Vagina (tissue), 2 donors: Measurements from ENCODE around the gene UPF1. TPM values are rescaled to one million over a fixed set of nuclear protein-coding genes. Genes with fewer than 3 reads are reported as not detected.

Source experiments
- DNase-seq, 2 donors: peaks; one replicate each; pipeline ENCODE4 v3.0.0-alpha.2; 2017; ENCODE audit errors: extremely low spot score in 2 of 2
- H3K27ac ChIP-seq: fragments of 200-600 bp; sonication (generic); one replicate; pipeline ENCODE4 v1.5.1; 2019
- H3K27me3 ChIP-seq: fragments of 200-600 bp; sonication (generic); one replicate; pipeline ENCODE4 v1.5.1; 2019
- H3K36me3 ChIP-seq, 2 donors: fragments of 200-600 bp; sonication (generic); one replicate each; pipeline ENCODE4 v1.5.1; 2017 to 2019
- H3K4me1 ChIP-seq: fragments of 200-600 bp; sonication (generic); one replicate; pipeline ENCODE4 v1.5.1; 2019
- H3K4me3 ChIP-seq, 2 donors: fragments of 200-600 bp; sonication (generic); 1 replicate in 1 of 2; 2 replicates in 1 of 2; pipeline ENCODE4 v1.5.1; 2016 to 2019
- H3K9me3 ChIP-seq: fragments of 200-600 bp; sonication (generic); one replicate; pipeline ENCODE4 v1.5.1; 2019
- POLR2A ChIP-seq, 2 donors: fragments of 450-650 bp; IDR thresholded peaks; one replicate each; pipeline ENCODE4 v1.6.1; 2017; ENCODE audit warnings: antibody characterized with exemption in 2 of 2, mild to moderate bottlenecking in 2 of 2, moderate library complexity in 2 of 2
- POLR2AphosphoS5 ChIP-seq, 2 donors: sonication (generic); formaldehyde crosslinking; IDR thresholded peaks; one replicate each; pipeline ENCODE4 v1.9.0; 2017; ENCODE audit warnings: antibody characterized with exemption in 2 of 2, mild to moderate bottlenecking in 2 of 2, low read depth in 1 of 2; ENCODE audit not compliant: insufficient read depth in 1 of 2
- intact Hi-C: fragments of 100-400 bp; cut with DNase I; formaldehyde crosslinking; loops from one replicate; pipeline ENCODE4 v1.15.1; 2023
- total RNA-seq: library from RNA; depleted of rRNA; stranded (reverse); fragments of >200 nt; gene quantifications from one replicate; pipeline ENCODE4 v1.2.3, GENCODE V29; 2016
- TF ChIP-seq, protein P1 (sequence below), 3 experiments: fragments of 450-650 bp in 2 of 3; fragments of 200-600 bp in 1 of 3; sonication (generic) in 1 of 3; IDR thresholded peaks; one replicate each; pipeline ENCODE4 v1.5.1; 2017 to 2019; ENCODE audit warnings: antibody characterized with exemption in 3 of 3, mild to moderate bottlenecking in 2 of 3, moderate library complexity in 2 of 3

UPF1 gene
- total RNA-seq, 1 donor from 2014 or later: 77.8 TPM

DNA sequence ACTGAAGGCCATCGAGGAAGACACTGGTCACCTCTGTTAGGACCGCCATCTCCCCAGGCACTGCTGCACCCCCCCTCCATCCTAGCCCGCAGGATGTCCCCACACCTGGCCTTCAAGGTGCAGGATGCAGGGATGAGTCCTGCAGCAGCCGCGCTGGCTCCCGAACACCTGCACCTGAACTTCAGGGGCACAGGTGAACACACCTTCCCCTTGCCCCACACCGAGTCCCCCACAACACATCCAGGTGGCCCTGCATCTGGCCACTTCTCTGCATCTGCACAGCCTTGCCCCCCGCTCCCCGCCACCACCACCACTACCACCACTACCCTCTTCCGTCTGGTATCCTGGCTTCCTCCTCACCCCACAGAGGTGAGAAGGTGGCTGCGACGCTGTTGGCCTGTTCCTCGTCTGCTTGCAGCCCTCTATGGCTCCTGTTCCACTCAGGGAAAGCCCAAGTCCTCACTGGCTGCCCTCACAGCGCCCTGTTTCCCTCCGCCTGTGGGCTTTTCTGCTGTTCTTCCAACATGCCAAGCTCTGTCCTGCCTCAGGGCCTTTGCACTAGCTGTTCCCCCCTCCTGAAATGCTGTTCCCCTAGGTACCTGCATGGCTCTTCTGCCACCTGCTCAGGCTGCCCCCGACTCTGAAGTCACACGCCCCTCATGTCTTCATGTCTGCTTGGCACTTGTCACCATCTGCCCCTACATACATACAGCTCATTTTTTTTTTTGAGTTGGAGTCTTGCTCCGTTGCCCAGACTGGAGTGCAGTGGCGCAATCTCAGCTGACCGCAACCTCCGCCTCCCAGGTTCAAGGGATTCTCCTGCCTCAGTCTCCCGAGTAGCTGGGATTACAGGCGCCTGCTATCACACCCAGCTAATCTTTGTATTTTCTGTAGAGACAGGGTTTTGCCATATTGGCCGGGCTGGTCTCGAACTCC, 65.6 kb downstream of the UPF1 start:
- H3K27ac ChIP-seq: no peak overlapping the region
- H3K36me3 ChIP-seq: peaks cover 0 to 23% of the 10 kb centered on the region in 2 donors
- H3K27me3 ChIP-seq: peaks cover 5% of the 10 kb centered on the region
- H3K4me3 ChIP-seq: no peak overlapping the region
- no peaks in the 10 kb centered on the region for H3K9me3 ChIP-seq
- DNase-seq: no peak
- intact Hi-C loops: no loop called here
- peaks cover 24% of the 10 kb centered on the region for H3K4me1 ChIP-seq
- TF ChIP-seq POLR2AphosphoS5 (IDR thresholded peaks at IDR 0.05; ENCODE audit: insufficient read depth in 1 of 2, low read depth in 1 of 2) (no peak), POLR2A (IDR thresholded peaks at IDR 0.05) (no peak)
- TF ChIP-seq, protein P1, sequence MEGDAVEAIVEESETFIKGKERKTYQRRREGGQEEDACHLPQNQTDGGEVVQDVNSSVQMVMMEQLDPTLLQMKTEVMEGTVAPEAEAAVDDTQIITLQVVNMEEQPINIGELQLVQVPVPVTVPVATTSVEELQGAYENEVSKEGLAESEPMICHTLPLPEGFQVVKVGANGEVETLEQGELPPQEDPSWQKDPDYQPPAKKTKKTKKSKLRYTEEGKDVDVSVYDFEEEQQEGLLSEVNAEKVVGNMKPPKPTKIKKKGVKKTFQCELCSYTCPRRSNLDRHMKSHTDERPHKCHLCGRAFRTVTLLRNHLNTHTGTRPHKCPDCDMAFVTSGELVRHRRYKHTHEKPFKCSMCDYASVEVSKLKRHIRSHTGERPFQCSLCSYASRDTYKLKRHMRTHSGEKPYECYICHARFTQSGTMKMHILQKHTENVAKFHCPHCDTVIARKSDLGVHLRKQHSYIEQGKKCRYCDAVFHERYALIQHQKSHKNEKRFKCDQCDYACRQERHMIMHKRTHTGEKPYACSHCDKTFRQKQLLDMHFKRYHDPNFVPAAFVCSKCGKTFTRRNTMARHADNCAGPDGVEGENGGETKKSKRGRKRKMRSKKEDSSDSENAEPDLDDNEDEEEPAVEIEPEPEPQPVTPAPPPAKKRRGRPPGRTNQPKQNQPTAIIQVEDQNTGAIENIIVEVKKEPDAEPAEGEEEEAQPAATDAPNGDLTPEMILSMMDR (IDR thresholded peaks at IDR 0.05): no peak

DNA sequence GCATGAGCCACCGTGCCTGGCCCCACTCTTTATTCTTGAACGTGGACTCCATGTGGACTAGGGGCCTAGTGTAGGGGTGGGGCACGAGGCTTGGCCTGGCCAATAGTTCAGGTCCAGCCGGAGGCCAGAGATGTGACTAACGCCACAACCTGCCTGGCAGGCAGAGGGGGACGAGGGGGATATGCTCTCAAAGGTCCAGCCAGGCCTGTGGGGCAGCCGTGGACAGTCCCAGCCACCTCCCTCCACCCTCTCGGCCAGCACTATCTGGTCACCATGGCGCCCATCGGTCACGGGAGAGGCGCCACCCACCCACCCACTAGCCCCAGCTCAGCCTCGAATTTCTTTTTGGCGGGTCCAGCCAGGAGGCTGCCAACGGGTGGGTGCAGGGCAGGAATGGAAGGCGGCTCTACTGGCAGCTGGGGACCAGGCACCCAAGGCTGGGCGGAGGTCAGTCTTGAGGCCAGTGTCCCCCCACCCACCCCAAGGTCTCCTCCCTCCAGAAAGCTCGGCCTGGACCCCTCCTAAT, 66.4 kb downstream of the UPF1 start:
- no peak overlapping the region for H3K27ac ChIP-seq
- intact Hi-C loops: no loop called here

DNA sequence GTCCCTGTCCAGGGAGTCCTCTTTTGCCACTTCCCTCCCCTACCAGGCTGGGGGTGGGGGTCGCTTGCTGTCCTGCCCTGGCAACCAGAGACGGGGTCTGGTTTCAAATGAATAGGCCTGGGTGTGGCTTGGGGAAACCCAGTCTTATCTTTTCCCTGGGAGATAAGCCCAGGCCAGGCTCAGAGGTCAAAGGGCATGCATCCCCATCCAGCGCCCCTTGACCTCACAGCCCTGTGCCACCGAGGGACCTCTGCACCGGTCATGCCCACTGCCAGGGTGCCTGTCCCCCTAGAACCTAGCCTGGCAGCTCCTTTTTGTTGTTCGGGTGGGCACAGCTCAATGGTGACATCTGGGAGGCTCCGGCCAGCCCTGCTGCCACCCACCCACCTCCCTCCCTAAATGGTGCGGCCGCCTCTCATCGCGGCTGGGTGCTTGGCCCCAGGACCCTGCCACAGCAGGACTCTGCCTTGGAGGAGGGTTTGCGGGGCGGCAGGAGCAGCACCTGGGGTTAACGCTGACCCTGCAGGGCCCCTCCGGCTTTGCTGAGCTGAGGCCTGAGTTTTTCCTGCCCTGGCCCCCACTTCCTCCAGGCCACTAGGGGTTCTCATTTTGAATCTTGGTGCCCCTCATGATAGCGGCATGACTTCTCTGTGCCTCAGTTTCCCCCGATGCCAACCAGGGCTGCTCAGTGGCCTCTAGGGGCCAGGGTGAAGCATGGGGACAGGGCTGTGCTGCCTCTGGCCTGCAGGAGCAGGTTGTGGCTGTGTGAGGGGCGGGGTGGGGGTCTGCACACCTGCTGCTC, 67.0 kb downstream of the UPF1 start:
- DNase-seq: no peak
- Histone ChIP-seq H3K4me3 (no peak overlapping the region), H3K36me3 (peaks cover 0 to 23% of the 10 kb centered on the region in 2 donors), H3K4me1 (peaks cover 24% of the 10 kb centered on the region), H3K27me3 (peaks cover 5% of the 10 kb centered on the region), H3K27ac (no peak overlapping the region), H3K9me3 (no peaks in the 10 kb centered on the region)
- intact Hi-C loops: no loop called here
- TF ChIP-seq POLR2AphosphoS5 (IDR thresholded peaks at IDR 0.05; ENCODE audit: insufficient read depth in 1 of 2, low read depth in 1 of 2): no peak
- TF ChIP-seq POLR2A (IDR thresholded peaks at IDR 0.05): no peak
- TF ChIP-seq, protein P1 (IDR thresholded peaks at IDR 0.05): no peak

More for the DNA sequence above, 66.4 kb downstream of the UPF1 start:
- Histone ChIP-seq H3K9me3 (no peaks in the 10 kb centered on the region), H3K36me3 (peaks cover 0 to 23% of the 10 kb centered on the region in 2 donors), H3K4me3 (no peak overlapping the region), H3K4me1 (peaks cover 24% of the 10 kb centered on the region), H3K27me3 (peaks cover 5% of the 10 kb centered on the region)
- no peak for DNase-seq
- TF ChIP-seq POLR2AphosphoS5 (IDR thresholded peaks at IDR 0.05; ENCODE audit: insufficient read depth in 1 of 2, low read depth in 1 of 2) (no peak), POLR2A (IDR thresholded peaks at IDR 0.05) (no peak)
- TF ChIP-seq, protein P1 (IDR thresholded peaks at IDR 0.05): no peak

DNA sequence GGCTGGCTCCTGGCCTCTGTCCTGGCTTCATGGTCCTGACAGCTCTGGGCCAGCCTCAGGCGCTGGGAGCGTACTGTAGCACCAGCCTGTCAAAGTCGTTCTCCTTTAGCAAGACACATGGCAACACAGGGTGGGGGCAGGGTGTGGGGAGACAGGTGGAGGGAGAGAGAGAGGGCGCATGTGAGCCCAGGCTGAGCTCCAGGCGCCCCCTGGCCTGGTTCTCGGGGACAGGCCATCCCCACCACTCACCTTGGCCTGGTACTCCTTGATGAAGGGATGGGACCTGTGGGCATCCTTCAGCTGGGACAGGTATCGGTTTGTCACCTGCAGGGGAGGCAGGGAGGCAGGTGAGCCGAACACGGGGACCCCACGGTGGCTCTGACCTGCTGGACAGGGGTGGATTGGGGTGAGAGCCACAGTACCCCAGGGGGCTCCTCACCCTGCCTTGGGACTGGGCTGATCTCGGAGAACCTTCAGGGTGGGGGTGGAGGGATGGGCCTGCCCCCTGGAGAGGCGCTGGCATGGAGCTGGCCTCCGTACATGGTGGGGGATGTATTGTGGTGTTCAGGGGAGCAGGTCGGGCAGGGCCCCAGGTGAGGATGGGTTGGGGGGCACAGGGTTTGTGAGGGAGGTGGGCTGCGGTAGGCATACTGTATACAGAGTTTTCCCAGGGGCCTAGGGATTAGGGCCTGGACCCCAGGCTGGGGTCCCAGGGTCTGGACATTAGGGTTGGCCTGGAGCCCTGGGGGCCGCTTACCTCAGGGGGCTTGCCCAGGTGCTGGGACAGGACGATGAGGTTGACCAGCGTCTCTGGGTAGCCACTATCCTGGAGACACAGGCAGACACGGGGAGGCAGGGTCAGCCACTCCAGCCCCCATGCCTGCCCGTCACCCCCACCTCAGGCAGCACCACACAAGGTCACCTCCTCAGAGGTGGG, 68.1 kb downstream of the UPF1 start:
- Histone ChIP-seq H3K4me1 (peaks cover 15% of the 10 kb centered on the region), H3K27me3 (no peaks in the 10 kb centered on the region), H3K27ac (no peak overlapping the region), H3K9me3 (no peaks in the 10 kb centered on the region), H3K4me3 (no peak overlapping the region), H3K36me3 (peaks cover 0 to 23% of the 10 kb centered on the region in 2 donors)
- DNase-seq: no peak
- TF ChIP-seq, protein P1 (IDR thresholded peaks at IDR 0.05): no peak
- no peak for TF ChIP-seq POLR2A (IDR thresholded peaks at IDR 0.05)
- TF ChIP-seq POLR2AphosphoS5 (IDR thresholded peaks at IDR 0.05; ENCODE audit: insufficient read depth in 1 of 2, low read depth in 1 of 2): no peak
- intact Hi-C loops: no loop called here
